Ammon's horn (tissue), 1 donor: ENCODE results near the gene KCNS1.
"Not testable (repeated sequence)": the region's sequence is repeated elsewhere in the genome, so short reads cannot be mapped to it uniquely, and the experiment has no call there.

ENCODE experiments used
- DNase-seq: peaks from one replicate; pipeline ENCODE4 v3.0.0-alpha.2; 2016; ENCODE audit warnings: low spot score

KCNS1 gene

DNA sequence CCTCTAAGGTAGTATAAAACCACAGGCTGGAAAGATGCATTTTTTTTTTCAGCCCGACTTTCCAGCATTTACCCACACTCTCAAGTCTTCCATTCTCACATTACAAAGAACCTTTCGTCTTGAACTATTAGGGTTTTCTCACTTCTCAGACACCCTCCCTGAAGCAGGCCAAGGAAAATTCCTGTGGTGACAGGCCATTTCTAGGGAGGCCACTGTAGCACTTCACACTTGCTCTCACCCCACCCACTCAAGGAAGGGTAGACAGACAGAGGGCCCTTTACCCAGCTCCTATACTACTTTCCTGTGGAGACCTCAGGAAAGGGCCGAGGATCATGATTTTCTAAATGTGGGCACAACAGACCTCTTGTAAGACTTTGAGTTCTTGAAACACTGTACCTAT, 27.7 kb downstream of the KCNS1 start:
- DNase-seq: no peak

DNA sequence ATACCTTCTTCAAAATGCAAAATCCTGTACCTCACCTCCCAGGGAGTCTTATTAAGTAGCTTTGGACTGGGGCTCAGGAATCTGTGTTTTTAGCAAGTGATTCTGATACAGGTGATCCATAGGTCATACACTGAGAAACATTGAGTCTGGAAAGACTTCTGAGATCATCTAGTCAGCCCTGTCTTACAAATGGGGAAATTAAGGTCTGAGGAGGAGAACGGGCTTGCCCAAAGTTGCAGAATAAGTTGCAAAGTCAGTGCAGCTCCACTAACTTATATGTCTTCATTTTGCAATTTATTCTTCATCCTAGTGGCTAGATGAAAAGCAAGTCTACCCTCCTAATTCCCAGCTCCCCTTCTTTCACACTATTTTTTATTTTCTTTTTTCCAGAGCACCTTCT, 28.9 kb downstream of the KCNS1 start:
- DNase-seq: no peak

DNA sequence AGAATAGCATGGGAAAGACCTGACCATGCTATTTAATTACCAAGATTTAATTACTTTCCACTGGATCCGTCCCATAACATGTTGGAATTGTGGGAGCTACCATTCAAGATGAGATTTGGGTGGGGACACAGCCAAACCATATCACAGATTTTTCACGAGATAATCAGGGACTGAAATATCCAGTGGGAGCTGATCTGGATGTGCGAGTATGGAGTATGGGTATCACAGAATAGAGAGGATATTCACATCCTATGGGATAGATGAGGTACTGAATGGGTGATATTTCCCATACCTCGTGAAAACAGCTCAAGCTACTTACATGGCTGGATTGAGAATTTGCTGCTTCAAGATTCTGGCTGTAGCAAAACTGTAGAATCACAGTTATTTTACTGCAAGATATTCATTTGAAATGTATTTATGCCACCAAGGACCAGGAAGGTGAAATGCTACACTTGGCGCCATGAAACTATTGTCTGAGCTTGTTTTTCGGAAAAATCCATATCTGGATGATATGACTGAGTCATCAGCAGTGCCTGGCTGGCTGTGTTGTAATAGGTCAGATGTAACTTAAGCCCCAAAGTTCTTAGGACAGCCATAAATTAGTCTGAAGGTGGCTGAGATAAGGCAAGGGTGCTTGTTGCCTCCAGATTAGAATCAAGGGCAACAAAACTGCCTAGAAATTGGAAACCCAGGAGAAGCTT, 29.8 kb downstream of the KCNS1 start:
- no peak for DNase-seq

DNA sequence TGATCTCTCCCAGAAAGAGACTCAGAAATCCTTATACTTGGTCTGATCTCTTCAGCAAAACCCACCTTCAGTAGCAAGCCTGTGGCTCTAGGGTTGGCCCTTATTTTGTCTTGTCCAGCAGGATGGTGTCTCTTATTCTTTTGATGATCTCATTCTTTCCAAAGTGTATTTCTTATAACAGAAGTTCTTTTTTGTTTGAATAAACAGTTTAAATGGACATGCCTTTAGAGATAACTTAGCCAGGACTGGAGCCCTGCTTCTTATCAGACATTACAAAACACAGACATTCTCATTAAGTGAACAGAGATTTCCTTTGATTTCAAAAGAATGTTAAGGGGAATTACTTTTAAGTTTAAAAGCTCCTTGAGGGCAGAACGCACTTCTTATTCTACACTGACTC, 31.7 kb downstream of the KCNS1 start:
- DNase-seq: no peak

DNA sequence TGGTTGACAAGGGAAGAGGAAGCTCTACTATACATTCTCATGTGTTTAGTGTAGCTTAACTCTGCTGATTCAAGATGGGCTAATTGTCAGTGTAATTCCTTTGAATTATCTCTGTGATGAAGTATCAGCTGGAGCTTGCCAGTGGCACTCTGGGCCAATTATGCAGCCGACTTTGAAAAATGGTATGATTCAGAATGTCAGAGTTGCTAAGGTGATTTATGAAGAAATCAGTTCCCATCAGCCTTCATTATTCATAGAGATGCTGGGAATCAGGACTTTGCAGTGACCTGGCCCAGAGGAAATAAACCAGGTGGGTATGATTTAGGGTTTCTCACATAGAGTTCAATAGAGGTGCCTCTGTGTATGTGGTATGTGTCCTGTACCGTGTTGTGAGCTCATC, 33.4 kb downstream of the KCNS1 start:
- DNase-seq: no peak

DNA sequence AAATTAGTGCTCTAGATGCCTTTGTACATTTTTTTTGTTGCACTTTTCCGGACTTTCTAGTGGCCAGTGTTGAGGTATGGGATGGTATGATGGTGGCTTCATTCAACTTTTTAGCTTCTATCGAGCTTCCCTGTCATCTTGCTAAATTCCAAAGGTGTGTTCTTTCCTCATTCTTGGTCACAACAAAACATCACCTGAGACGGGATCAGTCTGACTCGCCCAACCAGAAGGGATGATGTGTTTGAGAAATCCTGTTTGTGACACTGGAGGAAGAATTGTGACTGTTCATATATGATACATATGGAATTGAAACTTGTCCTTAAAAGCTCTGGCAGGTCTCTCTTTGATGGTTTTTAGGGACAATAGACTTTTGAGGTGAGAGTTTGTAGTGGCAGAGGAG, 33.8 kb downstream of the KCNS1 start:
- no peak for DNase-seq

DNA sequence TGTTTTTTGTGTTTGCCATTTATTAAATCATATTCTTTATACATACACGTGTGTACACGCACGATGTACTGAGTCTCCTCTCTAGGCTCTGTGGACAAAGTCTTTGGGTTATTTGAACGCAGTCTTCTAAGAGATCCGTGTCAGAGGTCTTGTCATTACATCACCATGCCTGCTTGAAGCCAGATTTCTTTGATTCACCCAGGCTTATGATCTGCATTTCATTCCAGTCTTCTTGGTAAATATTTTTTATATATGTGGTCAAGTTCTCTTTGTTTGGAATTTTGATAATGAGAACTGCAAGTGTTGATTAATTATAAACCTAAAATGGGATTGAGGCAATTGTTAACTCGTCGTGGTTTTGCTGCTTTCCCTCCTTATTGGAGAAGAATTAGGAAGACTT, 34.6 kb downstream of the KCNS1 start:
- no peak for DNase-seq

DNA sequence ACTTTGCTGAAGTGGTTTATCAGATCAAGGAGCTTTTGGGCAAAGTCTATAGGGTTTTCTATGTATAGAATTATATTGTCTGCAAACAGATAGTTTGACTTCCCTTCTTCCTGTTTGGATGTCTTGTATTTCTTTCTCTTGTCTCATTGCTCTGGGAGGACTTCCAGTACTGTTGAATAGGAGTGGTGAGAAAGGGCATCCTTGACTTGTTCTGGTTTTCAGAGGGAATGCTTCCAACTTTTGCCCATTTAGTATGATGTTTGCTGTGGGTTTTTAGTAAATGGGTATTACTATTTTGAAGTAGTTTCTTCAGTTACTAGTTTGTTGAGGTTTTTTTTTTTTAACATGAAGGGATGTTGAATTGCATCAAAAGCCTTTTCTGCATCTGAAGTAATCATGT, 36.1 kb downstream of the KCNS1 start:
- DNase-seq: no peak

DNA sequence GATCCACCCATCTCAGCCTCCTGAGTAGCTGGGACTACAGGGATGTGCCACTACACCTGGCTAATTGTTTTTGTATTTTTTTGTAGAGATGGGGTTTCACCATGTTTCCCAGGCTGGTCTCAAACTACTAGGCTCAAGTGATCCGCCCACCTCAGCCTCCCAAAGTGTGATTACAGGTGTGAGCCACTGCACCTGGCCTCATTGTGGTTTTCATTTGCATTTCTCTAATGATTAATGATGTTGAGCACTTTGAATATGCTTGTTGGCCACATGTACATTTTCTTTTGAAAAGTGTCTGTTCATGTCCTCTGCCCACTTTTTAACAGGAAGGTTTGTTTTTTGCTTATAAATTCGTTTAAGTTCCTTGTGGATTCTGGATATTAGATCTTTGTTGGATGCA, 37.8 kb downstream of the KCNS1 start:
- DNase-seq: not testable (repeated sequence)

DNA sequence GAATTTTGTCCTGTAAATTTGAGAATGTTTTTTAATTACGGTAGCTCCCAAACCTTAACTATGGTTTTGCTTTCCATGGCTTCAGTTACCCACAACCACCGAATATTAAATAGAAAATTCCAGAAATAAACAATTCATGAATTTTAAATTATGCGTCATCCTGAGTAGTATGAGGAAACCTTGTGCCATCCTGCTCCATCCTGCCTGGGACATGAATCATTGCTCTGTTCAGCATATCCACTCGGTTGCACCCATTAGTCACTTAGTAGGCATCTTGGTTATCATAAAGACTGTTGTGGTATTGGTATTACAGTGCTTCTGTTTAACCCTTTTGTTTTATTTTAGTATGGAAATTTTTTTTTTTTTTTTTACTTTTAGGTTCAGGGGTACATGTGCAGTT, 39.7 kb downstream of the KCNS1 start:
- no peak for DNase-seq

DNA sequence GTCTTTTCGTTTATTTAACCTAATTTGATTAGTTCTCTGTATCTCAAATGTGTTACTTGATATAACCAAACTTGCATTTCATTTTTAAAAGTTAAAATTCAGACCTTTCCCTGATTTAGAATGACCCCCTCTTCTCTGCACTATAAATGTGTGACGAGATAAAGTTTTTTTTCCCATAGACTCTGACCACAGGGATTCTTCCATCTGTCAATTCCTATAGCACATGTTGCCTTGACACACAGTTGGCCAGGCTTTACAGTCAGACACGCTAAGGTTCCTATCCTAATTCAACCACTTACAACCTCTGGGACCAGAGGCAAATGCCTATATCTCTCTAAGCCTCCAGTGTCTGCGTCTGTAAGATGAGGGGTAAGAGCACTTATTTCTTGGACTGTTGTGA, 40.6 kb downstream of the KCNS1 start:
- no peak for DNase-seq

DNA sequence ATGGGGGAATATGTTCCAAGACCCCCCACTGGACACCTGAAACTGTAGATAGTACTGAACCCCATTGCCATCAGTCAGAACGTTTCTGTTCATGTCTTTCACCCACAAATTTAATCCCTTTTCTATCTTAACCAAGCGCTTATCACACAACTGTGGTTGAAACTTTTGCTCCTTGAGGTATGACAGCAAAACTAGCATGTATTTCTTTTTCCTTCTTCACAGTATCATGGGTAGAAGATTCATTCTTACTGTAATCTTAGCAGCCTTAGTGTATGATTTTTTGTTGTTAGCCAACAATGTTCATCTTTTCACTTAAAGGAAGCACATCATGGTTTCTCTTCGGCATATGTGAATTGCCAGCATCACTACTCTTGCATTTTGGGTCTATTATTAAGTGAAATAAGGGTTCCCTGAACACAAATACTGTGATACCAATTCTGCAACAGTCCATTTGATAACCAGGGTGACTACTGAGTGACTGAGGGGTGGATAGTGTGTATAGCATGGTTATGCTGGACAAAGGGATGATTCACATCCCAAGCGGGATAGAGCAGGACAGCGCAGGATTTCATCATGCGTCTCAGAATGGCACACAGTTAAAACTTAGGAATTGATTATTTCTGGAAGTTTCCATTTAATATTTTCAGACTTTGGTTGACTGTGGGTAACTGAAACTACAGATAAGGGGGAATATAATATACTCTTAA, 41.8 kb downstream of the KCNS1 start:
- peak; percentile 80 for DNase-seq

DNA sequence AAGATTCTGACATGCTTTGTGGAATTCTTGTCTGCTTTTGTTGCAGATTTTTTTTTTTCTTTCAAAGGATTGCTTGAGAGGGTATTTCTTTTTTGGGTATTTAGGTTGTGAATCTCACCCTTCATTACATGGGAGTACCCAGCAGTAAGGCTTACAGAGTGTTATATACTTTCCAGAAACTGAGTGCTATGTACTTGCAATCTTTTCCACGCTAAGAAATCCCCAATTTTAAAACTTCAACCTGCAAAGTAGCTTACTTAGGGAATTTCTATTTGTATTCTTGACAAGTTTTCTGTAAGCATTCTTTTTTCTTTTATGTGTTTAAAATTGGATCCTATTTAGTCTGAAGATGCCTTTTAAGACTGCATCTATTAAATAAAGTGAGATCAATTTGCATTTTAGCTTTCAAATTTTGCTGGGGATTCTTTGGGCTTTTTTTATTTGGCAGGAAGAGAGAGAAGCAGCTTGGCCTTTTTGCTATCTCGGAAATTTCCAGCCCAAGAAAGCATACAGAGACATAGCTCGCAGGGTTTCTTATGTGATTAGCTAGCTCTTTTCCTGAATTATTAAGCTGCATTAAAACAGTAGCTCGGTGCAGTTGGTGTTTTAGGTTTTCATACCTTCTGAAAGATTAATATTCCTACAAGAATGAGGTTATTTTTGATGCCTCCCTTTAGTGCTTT, 42.6 kb downstream of the KCNS1 start:
- peak; percentile 32 for DNase-seq

DNA sequence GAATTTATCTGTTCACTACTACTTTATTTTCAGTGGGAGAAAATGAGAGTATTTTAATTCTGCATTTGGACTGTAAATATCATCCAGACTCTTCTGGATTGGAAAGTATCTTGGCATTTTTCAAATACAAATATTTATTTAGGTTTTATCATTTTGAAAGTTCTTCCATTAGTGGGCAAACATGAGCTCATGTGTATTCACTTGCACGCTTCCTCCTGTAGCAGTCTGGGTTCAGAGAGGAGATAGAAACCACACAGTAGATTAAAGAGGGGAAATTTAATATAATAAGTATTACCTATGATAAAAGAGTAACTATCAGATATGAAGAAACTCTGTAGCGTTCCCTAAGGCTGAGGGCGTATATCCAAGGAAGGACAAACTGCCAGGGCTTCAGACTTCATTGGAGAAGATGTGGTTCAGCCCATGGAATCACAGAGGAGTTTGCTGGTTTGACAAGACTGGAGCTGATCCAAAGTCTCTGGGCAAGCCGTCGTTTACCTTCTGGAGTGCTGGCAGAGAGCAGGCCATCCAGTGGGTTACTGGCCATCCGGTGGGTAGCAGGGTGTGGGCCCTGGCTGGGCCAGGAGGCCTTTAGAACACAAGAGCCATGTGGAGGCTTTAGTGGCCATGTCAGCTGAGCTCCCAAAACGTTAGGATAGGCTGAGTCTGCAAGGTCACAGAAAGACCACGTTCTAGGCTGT, 44.3 kb downstream of the KCNS1 start:
- no peak for DNase-seq

DNA sequence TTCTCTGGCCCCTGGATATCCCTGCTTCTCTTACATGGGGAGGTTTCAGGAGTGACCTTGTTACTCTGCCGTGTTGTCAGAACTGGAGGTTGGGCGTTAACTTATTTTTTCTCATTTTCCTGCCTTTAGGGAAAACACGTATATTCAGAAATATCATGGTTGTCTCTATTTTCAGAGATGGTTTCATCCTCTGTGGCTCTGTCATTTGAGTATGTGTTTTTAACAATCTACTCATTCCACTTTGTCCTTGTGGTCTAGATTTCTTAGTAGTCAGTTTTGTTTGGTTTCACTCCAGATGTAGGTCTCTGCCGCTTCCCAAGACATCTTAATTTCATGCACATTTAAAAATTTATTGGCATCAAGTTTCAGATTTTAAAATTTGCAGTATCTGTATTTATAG, 45.9 kb downstream of the KCNS1 start:
- DNase-seq: no peak

DNA sequence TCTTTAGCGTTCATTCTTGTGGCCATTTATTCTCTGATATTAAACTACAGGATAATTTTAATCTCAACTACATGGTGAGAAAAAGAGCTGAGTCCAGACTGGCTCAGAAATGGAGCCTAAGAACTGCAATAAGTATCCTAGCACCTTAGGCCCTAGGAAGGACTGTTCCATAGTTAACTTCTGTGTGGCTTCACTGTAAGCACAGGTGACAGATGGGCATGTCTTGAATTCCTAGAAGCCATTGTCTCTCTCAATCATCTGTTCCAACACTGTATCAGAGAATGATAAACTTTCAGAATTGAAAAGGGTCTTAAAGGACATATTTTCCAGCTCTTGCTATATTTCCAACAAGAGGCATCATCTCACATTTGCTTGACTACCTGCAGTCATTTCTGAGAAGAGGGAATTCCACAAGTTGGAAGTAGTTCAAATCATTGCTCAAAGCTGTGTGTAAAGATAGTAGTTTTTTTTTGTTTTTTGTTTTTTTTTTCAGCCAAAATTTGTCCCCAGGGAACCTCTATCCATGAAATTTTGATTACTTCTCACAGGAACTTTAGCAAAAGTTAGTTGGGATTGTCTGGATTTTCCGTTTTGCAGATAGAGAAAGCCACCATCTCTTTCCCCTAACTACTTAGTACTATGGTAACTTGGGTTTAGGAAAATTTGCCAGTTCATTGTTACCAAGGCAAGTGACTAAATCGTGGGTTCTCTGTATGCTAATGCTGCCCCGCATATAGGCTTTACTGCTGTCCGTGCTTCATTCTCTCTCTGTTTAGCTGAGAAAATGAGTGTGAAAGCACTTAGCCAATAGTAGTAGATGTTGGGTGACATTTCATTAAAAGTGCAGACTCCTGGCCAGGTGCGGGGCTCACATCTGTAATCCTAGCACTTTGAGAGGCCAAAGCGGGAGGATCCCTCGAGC, 47.2 kb downstream of the KCNS1 start:
- no peak for DNase-seq

DNA sequence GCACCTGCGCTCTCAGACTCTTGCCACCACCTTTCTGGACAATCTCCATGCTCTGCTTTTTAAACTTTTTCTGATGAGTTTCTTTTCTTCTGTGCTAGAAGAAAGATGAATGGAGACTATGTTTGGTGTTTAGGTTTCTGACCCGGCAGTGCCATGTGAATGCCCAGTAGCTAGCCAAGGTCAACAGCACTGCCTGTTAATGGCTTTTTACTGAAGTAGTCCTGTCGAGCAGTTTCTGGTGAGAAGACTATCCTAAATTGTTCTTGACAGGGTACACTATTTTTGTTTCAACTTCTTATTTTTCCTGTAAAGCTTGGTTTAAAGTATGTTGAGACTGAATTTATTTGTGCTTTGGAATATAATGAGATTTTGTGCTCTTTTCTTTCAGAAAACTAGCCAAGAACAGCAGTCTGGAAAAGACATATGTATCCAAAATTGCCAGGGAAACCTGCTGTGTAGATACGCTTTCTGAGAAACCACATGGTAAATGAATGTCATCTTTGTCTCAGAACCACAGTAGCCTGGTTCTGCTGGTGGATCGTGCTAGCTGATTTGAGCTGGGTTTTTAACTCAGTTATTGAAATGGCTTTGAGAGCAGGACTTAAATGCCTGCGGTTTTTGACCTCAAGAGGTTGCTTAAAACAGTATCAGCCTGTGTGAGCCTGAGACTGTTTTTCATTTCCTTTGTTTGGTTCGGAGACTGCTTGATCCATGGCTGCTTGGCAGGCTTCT, 48.1 kb downstream of the KCNS1 start:
- peak; percentile 68 for DNase-seq

DNA sequence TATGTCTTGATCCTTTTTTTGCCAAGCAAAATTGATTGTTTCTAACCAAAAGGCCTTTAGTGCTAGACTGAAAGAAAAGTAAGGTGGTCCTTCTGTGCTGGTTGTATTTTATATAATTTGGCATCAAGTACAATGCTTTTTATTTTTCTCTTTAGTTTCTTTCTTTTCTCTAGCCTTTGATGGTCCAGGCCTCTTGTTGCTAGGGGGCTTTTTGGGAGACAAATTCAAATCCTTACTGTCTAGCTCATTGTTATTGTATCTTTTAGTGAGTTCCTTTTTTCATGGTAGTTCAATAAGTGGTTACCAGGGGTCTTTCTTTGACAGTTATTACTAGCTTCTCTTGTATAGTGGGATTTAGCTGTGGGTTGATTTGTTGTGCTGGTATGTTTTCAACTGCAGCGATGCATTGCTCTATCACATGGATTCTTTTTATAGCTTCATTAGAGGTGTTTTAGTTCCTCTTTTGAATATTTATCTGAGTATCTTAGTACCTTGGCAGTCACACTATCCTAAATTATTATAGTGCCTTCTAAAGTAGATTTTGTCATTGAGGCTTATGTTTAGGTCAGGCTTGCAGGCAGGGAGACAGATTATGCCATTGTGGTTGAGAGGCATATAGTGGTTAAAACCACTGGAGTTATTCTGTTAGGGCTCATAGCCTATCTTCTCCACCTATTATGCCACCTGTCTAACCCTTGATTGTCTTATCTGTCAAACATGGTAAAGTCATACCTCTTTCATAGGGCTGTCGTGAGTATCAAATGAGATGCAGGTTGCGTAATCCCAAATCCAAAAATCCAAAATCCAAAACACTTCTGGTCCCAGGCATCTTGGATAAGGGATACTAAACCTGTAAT, 49.5 kb downstream of the KCNS1 start:
- DNase-seq: no peak

DNA sequence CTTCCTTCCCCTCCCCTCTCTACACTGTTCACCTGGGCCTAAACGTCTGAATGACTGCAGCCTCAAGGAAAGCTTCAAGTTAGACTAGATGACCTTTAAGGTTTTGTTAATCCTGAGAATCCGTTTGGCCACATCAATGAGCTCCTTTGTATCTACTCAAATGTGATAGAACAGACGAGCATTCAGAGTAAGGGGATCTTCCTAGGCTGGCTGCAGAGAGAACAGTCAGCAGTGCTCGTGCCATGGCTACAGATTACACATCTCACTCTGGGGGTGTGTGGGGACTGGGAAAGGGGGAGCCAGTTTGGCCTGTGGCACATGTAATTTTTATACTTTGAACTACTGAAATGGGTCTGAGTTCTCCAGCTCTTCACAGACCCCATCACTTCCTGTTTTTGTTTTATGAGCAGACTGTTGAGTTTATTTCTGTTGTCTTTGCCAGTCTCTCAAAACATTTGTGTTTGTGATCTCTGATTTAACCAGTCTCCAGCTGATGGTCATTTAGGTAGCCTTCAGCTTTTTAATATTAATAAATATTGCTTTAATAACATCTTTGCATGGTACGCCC, 50.9 kb downstream of the KCNS1 start:
- peak; percentile 87 for DNase-seq

DNA sequence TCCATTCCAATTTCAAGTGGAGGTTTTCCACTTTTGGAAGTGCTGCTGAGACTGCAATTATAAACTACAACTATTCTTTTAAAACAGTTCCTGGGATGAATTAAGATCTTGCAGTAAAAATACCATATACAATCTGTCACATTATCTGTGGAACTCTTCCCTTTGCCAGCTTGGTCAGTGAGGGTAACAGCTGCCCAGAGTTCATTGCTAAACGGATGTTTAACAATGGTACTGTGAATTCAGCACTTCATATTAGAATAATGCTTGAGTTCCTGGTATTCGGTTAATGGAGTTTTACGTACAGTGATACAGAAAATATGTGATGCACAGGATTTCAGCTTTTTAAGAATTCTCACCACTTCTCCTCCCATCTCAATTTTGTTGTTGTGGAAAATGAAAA, 51.5 kb downstream of the KCNS1 start:
- peak; percentile 47 for DNase-seq
